HCT116 (cell line): ENCODE results near the gene TEX19.

Experiments
- CTCF ChIP-seq, 3 experiments: fragments of 200-600 bp in 1 of 3; sonication (generic) in 1 of 3; IDR thresholded peaks in 2 of 3; conservative IDR thresholded peaks in 1 of 3; 2 replicates each; pipeline ENCODE4 v1.5.1; 2012 to 2017; ENCODE audit warnings: low read depth in 2 of 3, low read length in 2 of 3, antibody characterized with exemption in 1 of 3, borderline replicate concordance in 1 of 3, control low read depth in 1 of 3, mild to moderate bottlenecking in 1 of 3, mixed read lengths in 1 of 3, mixed run types in 1 of 3, moderate library complexity in 1 of 3; ENCODE audit not compliant: insufficient read depth in 1 of 3
- EZH2 ChIP-seq: fragments of 200-600 bp; sonication (generic); IDR thresholded peaks from 2 replicates; pipeline ENCODE4 v1.6.1; 2017; ENCODE audit warnings: antibody characterized with exemption, mixed run types
- JUND ChIP-seq: IDR thresholded peaks from 2 replicates; pipeline ENCODE4 v1.6.1; 2012
- POLR2A ChIP-seq: IDR thresholded peaks from 2 replicates; pipeline ENCODE4 v1.7.0; 2011; ENCODE audit warnings: borderline replicate concordance; ENCODE audit not compliant: insufficient read depth, insufficient read length; ENCODE audit errors: extremely low read depth
- POLR2AphosphoS5 ChIP-seq: IDR thresholded peaks from 2 replicates; pipeline ENCODE4 v1.6.1; 2011; ENCODE audit warnings: mild to moderate bottlenecking, low read depth, low read length, moderate library complexity
- RAD21 ChIP-seq: IDR thresholded peaks from 2 replicates; pipeline ENCODE4 v1.6.1; 2012; ENCODE audit warnings: low read depth, mild to moderate bottlenecking
- SIN3A ChIP-seq: IDR thresholded peaks from 2 replicates; pipeline ENCODE4 v1.6.1; 2012; ENCODE audit warnings: low read depth
- SP1 ChIP-seq: IDR thresholded peaks from 2 replicates; pipeline ENCODE4 v1.6.1; 2012; ENCODE audit warnings: low read depth
- YY1 ChIP-seq: IDR thresholded peaks from 2 replicates; pipeline ENCODE4 v1.6.1; 2011; ENCODE audit warnings: low read length, low read depth, moderate library complexity, mild to moderate bottlenecking; ENCODE audit not compliant: insufficient replicate concordance; ENCODE audit errors: extremely low read depth
- ZBTB33 ChIP-seq: IDR thresholded peaks from 2 replicates; pipeline ENCODE4 v1.6.1; 2011; ENCODE audit warnings: mild to moderate bottlenecking, low read length, moderate library complexity; ENCODE audit not compliant: insufficient replicate concordance; ENCODE audit errors: extremely low read depth
- ZNF274 ChIP-seq: fragments of 200-500 bp; sonication (Bioruptor generic); IDR thresholded peaks from 2 replicates; pipeline ENCODE4 v1.6.1; 2014; ENCODE audit warnings: mild to moderate bottlenecking, low read depth, low read length, inconsistent platforms
- TF ChIP-seq, protein P1 (sequence below): IDR thresholded peaks from 2 replicates; pipeline ENCODE4 v1.6.1; 2012; ENCODE audit warnings: low read depth
- TF ChIP-seq, protein P2 (sequence below): IDR thresholded peaks from 2 replicates; pipeline ENCODE4 v1.6.1; 2012

DNA sequence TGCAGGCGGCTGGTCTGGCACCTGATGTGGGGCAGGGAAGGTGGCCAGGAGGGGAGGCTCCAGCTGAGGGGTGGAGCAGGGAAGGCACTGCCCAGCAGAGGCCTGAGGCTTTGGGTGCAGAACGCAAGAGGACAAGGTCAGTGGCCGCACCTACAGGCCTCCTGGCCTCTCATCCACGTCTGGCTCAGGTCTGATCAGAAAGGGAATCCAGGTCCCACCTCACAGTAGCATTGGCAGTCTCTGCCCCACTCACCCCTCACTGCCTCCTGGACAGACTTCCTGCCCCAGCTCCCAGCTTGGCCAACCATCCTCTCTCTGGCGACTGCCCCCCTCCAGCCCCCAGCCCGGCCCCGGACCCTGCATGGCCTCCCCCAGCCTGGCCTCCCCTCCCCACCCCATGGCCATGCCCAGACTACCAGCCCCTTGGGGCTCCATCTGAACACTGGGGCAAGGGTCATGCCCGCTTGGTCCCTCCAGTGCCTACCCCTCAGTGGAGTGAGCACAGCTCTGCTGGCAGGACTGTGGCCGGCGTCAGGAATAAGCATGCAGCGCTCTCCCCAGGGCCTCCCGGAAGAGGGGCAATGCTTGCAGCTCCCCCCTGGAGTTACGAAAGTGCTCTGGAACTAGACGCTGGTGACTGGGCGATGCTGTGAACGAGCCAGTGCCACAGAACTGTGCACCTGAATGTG is 17.1 kb downstream of the TEX19 start:
- TF ChIP-seq POLR2A (no peak), SIN3A (no peak), CTCF (IDR thresholded peaks at IDR 0.05 in 2 of 3, conservative IDR thresholded peaks at IDR 0.05 in 1 of 3; ENCODE audit: borderline replicate concordance in 1 of 3, insufficient read depth in 1 of 3, low read depth in 2 of 3, low read length in 2 of 3) (no peak), EZH2 (no peak), POLR2AphosphoS5 (no peak), JUND (no peak), YY1 (no peak), ZBTB33 (no peak), ZNF274 (no peak), SP1 (no peak), RAD21 (no peak)
- TF ChIP-seq, protein P1, sequence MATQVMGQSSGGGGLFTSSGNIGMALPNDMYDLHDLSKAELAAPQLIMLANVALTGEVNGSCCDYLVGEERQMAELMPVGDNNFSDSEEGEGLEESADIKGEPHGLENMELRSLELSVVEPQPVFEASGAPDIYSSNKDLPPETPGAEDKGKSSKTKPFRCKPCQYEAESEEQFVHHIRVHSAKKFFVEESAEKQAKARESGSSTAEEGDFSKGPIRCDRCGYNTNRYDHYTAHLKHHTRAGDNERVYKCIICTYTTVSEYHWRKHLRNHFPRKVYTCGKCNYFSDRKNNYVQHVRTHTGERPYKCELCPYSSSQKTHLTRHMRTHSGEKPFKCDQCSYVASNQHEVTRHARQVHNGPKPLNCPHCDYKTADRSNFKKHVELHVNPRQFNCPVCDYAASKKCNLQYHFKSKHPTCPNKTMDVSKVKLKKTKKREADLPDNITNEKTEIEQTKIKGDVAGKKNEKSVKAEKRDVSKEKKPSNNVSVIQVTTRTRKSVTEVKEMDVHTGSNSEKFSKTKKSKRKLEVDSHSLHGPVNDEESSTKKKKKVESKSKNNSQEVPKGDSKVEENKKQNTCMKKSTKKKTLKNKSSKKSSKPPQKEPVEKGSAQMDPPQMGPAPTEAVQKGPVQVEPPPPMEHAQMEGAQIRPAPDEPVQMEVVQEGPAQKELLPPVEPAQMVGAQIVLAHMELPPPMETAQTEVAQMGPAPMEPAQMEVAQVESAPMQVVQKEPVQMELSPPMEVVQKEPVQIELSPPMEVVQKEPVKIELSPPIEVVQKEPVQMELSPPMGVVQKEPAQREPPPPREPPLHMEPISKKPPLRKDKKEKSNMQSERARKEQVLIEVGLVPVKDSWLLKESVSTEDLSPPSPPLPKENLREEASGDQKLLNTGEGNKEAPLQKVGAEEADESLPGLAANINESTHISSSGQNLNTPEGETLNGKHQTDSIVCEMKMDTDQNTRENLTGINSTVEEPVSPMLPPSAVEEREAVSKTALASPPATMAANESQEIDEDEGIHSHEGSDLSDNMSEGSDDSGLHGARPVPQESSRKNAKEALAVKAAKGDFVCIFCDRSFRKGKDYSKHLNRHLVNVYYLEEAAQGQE, result no peak
- TF ChIP-seq, protein P2, sequence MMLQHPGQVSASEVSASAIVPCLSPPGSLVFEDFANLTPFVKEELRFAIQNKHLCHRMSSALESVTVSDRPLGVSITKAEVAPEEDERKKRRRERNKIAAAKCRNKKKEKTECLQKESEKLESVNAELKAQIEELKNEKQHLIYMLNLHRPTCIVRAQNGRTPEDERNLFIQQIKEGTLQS, result no peak
